ENCODE data around the gene S100A11. TPM values are rescaled to one million over a fixed set of nuclear protein-coding genes. Genes with fewer than 3 reads are reported as not detected.

Gene S100A11
- total RNA-seq, 1 experiment from 2014 or later, result 126 TPM

DNA sequence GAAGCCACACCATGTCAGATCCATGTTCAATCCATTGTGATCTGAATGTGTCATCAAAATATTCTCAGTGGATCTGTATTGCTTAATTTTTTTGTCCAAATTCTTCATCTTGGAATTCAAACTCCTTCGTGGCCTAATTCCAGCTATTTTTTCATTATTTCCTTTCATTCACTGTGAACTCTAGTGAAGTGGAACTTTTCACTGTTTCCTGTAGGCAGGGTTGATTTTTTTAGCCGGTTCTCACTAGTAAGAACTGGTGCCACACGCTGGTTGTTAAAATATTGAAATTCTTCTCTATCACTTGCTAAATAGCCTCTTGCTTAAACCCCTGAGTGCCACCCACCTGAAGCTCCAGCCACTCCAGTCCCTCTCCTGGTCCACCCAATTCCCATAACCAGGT is 7.6 kb upstream of the S100A11 start (continued):
- TF ChIP-seq FOXJ3 (CRISPR knock-in tag; IDR thresholded peaks at IDR 0.05; ENCODE audit: borderline replicate concordance), result no peak
- no peak for TF ChIP-seq TP53 (CRISPR knock-in tag; IDR thresholded peaks at IDR 0.05)
- no peak for TF ChIP-seq E2F1 (CRISPR knock-in tag; IDR thresholded peaks at IDR 0.05)
- no peak for TF ChIP-seq ZNF425 (CRISPR knock-in tag; conservative IDR thresholded peaks at IDR 0.05)
- no peak for TF ChIP-seq FOXP4 (CRISPR knock-in tag; IDR thresholded peaks at IDR 0.05)

- ATAC-seq, result peak; percentile 46
- H3K27ac Mint-ChIP-seq, result peak overlapping the region; percentile 92
- H3K4me1 Mint-ChIP-seq, result peaks cover 39% of the 10 kb centered on the region
- POLR2A ChIA-PET, result no interaction called here
- TF ChIP-seq ZNF425 (CRISPR knock-in tag; conservative IDR thresholded peaks at IDR 0.05), result no peak
- TF ChIP-seq FOXP4 (CRISPR knock-in tag; IDR thresholded peaks at IDR 0.05), result 0 out of 2 replicates have a peak, but pooled peaks have one; percentile 28
- no peak for TF ChIP-seq NR3C1 (CRISPR knock-in tag; conservative IDR thresholded peaks at IDR 0.05; ENCODE audit: low read depth)
- H3K9me3 Mint-ChIP-seq, result no peaks in the 10 kb centered on the region
- no peak for DNase-seq (ENCODE audit: low spot score)
- H3K4me3 Mint-ChIP-seq, result peak overlapping the region; percentile 9; the same call in 1 of the 2 replicates
- CTCF ChIA-PET, result interaction anchor here (0.7 to 2.4 kb wide), 5 partner anchors 9 to 142 kb away, joined by 3 to 24 read pairs (median 7); no protein-coding TSS in a partner anchor
- no peaks in the 10 kb centered on the region for H3K36me3 Mint-ChIP-seq
- H3K27me3 Mint-ChIP-seq (ENCODE audit: low read depth), result peaks cover 2% of the 10 kb centered on the region; the same call in 1 of the 2 replicates
Observed at GRCh38 chr1:152043870-152044269, 7.1 kb upstream of the S100A11 start.

GRCh38 chr1:152042030-152042429 is 5.2 kb upstream of the S100A11 start:
- peaks cover 12% of the 10 kb centered on the region for H3K27me3 Mint-ChIP-seq (ENCODE audit: low read depth)
- ATAC-seq (no peak), DNase-seq (ENCODE audit: low spot score) (no peak)
- no peaks in the 10 kb centered on the region for H3K9me3 Mint-ChIP-seq
- H3K27ac Mint-ChIP-seq, result no peak overlapping the region
- ChIA-PET POLR2A (no interaction called here), CTCF (interaction anchor here (2.4 kb wide), 1 partner anchor 11 kb away, joined by 10 read pairs; no protein-coding TSS in a partner anchor)
- TF ChIP-seq ZSCAN18 (CRISPR knock-in tag; IDR thresholded peaks at IDR 0.05), result no peak
- TF ChIP-seq NFATC4 (CRISPR knock-in tag; IDR thresholded peaks at IDR 0.05), result no peak
- no peak for TF ChIP-seq E2F5 (CRISPR knock-in tag; IDR thresholded peaks at IDR 0.05)
- no peak for TF ChIP-seq ERG (CRISPR knock-in tag; IDR thresholded peaks at IDR 0.05)
- no peak for TF ChIP-seq ZNF121 (CRISPR knock-in tag; IDR thresholded peaks at IDR 0.05)
- TF ChIP-seq NFE2L1 (CRISPR knock-in tag; IDR thresholded peaks at IDR 0.05), result no peak
- TF ChIP-seq TP53 (CRISPR knock-in tag; IDR thresholded peaks at IDR 0.05), result no peak
- TF ChIP-seq ZNF416 (CRISPR knock-in tag; IDR thresholded peaks at IDR 0.05), result no peak
- TF ChIP-seq, protein P1, sequence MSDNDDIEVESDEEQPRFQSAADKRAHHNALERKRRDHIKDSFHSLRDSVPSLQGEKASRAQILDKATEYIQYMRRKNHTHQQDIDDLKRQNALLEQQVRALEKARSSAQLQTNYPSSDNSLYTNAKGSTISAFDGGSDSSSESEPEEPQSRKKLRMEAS (CRISPR knock-in tag; IDR thresholded peaks at IDR 0.05), result no peak
- no peak for TF ChIP-seq ESRRA (CRISPR knock-in tag; IDR thresholded peaks at IDR 0.05; ENCODE audit: borderline replicate concordance)
- no peak overlapping the region for H3K4me3 Mint-ChIP-seq
- peaks cover 36% of the 10 kb centered on the region for H3K4me1 Mint-ChIP-seq
- H3K36me3 Mint-ChIP-seq, result no peaks in the 10 kb centered on the region
